Neural progenitor cell (in vitro differentiated cells): Measurements from ENCODE around the gene MSI2. TPM values are rescaled to one million over a fixed set of nuclear protein-coding genes. Genes with fewer than 3 reads are reported as not detected.

ENCODE experiments used
- DNase-seq: peaks from one replicate; pipeline ENCODE4 v3.0.0-alpha.2; 2016; ENCODE audit warnings: low spot score
- H2AFZ ChIP-seq: fragments of 200-600 bp; sonication (generic); replicated peaks from 2 replicates; pipeline ENCODE4 v1.6.1; 2016; ENCODE audit warnings: antibody characterized with exemption
- H3F3A ChIP-seq: fragments of 200-600 bp; sonication (generic); 2 replicates; pipeline ENCODE4 v1.6.1; 2016; ENCODE audit warnings: antibody characterized with exemption, low read depth
- H3K27ac ChIP-seq: fragments of 200-600 bp; sonication (generic); 2 replicates; pipeline ENCODE4 v1.5.1; 2016; ENCODE audit warnings: mild to moderate bottlenecking
- H3K27me3 ChIP-seq: fragments of 200-600 bp; sonication (generic); 2 replicates; pipeline ENCODE4 v1.6.1; 2016; ENCODE audit warnings: mild to moderate bottlenecking, moderate library complexity
- H3K36me3 ChIP-seq: fragments of 200-600 bp; sonication (generic); 2 replicates; pipeline ENCODE4 v1.5.1; 2016
- H3K4me1 ChIP-seq: fragments of 200-600 bp; sonication (generic); 2 replicates; pipeline ENCODE4 v1.6.1; 2016; ENCODE audit warnings: mixed run types
- H3K4me2 ChIP-seq: fragments of 200-600 bp; sonication (generic); 2 replicates; pipeline ENCODE4 v1.6.1; 2016
- H3K4me3 ChIP-seq: fragments of 200-600 bp; sonication (generic); 2 replicates; pipeline ENCODE4 v1.5.1; 2016
- H3K79me2 ChIP-seq: fragments of 200-600 bp; sonication (generic); 2 replicates; pipeline ENCODE4 v1.6.1; 2016; ENCODE audit warnings: low read depth
- H3K9ac ChIP-seq: fragments of 200-600 bp; sonication (generic); 2 replicates; pipeline ENCODE4 v1.6.1; 2016
- H3K9me3 ChIP-seq: fragments of 200-600 bp; sonication (generic); 2 replicates; pipeline ENCODE4 v1.5.1; 2016; ENCODE audit warnings: low read depth
- H4K20me1 ChIP-seq: fragments of 200-600 bp; sonication (generic); 2 replicates; pipeline ENCODE4 v1.6.1; 2016; ENCODE audit warnings: low read depth
- H3K27ac Mint-ChIP-seq: 3 replicates; pipeline ENCODE4 v1.8.0; 2021; ENCODE audit warnings: mixed read lengths
- H3K27me3 Mint-ChIP-seq: 2 replicates; pipeline ENCODE4 v1.8.0; 2022; ENCODE audit warnings: low read depth, mild to moderate bottlenecking, inconsistent platforms, moderate library complexity, mixed read lengths; ENCODE audit not compliant: insufficient read depth
- H3K36me3 Mint-ChIP-seq: 3 replicates; pipeline ENCODE4 v1.8.0; 2021; ENCODE audit warnings: mixed read lengths
- H3K4me1 Mint-ChIP-seq: 3 replicates; pipeline ENCODE4 v1.8.0; 2021; ENCODE audit warnings: mixed read lengths
- H3K4me3 Mint-ChIP-seq: 3 replicates; pipeline ENCODE4 v1.8.0; 2021; ENCODE audit warnings: mild to moderate bottlenecking, moderate library complexity, mixed read lengths
- H3K9me3 Mint-ChIP-seq: 3 replicates; pipeline ENCODE4 v1.8.0; 2020; ENCODE audit warnings: mixed read lengths
- EZH2 ChIP-seq: fragments of 200-600 bp; sonication (generic); IDR thresholded peaks from 2 replicates; pipeline ENCODE4 v1.6.1; 2017; ENCODE audit warnings: antibody characterized with exemption, mild to moderate bottlenecking, moderate library complexity
- EZH2phosphoT487 ChIP-seq: fragments of 200-600 bp; sonication (generic); IDR thresholded peaks from 2 replicates; pipeline ENCODE4 v1.6.1; 2017; ENCODE audit warnings: antibody characterized with exemption
- total RNA-seq: library from RNA; depleted of rRNA; stranded (reverse); fragments of >200 nt; gene quantifications from 2 replicates; pipeline ENCODE4 v1.2.3, GENCODE V29; 2015; ENCODE audit warnings: low replicate concordance
- TF ChIP-seq, protein P1 (sequence below): fragments of 200-600 bp; sonication (generic); IDR thresholded peaks from 2 replicates; pipeline ENCODE4 v1.5.1; 2017; ENCODE audit warnings: antibody characterized with exemption, mild to moderate bottlenecking

The MSI2 gene
- total RNA-seq, 1 donor from 2014 or later: 96.9 TPM

DNA sequence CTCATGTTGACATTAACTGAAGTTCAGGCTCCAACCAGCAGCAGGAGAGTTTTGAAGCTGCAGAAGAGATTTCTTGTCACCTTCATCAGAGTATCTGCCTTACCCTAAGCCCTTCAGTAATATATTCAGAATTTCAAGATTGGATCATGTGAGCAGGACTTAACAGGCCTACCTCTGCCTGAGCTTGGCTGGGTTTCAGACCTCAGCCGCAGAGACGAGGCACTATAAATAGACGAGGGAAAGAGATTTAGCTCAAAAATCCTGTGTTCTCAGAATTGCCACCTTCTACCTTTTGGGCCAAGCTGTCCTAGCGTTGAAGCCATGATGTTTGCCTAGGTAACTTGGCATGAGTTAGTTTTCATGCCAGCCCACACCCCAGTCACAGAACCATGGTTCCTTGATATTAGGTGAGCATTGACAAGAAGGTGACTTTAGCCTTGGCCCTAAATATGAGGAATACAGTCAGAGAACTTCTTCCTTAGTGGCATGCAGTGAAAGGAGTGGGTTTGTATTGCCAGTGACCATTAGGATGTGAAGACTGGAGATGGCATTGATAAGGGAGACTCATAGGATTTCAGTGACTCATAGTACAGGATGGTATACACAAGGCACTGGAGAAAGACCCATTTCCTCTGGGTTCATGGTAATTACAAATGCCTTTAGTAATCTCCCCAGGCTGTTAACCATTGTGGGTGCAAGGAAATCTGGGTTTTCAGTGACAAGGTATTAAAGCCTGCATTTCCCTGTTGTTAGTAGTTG, 224.3 kb downstream of the MSI2 start:
- Histone ChIP-seq H3K79me2 (peaks cover 92% of the 10 kb centered on the region), H3K4me3 (no peak overlapping the region), H2AFZ (no peak overlapping the region), H3K4me2 (no peak overlapping the region), H3K4me1 (peaks cover 45% of the 10 kb centered on the region), H3K36me3 (no peaks in the 10 kb centered on the region), H3K27ac (no peak overlapping the region), H3K9me3 (no peaks in the 10 kb centered on the region), H3K9ac (no peak overlapping the region), H3F3A (peaks cover 30% of the 10 kb centered on the region), H3K27me3 (no peaks in the 10 kb centered on the region), H4K20me1 (peaks cover 79% of the 10 kb centered on the region)
- H3K4me1 Mint-ChIP-seq: peaks cover 80% of the 10 kb centered on the region
- H3K27ac Mint-ChIP-seq: no peak overlapping the region
- no peaks in the 10 kb centered on the region for H3K9me3 Mint-ChIP-seq
- DNase-seq: no peak
- no peak overlapping the region for H3K4me3 Mint-ChIP-seq
- H3K36me3 Mint-ChIP-seq: peaks cover 37% of the 10 kb centered on the region
- TF ChIP-seq EZH2phosphoT487 (no peak), EZH2 (no peak)
- TF ChIP-seq, protein P1, sequence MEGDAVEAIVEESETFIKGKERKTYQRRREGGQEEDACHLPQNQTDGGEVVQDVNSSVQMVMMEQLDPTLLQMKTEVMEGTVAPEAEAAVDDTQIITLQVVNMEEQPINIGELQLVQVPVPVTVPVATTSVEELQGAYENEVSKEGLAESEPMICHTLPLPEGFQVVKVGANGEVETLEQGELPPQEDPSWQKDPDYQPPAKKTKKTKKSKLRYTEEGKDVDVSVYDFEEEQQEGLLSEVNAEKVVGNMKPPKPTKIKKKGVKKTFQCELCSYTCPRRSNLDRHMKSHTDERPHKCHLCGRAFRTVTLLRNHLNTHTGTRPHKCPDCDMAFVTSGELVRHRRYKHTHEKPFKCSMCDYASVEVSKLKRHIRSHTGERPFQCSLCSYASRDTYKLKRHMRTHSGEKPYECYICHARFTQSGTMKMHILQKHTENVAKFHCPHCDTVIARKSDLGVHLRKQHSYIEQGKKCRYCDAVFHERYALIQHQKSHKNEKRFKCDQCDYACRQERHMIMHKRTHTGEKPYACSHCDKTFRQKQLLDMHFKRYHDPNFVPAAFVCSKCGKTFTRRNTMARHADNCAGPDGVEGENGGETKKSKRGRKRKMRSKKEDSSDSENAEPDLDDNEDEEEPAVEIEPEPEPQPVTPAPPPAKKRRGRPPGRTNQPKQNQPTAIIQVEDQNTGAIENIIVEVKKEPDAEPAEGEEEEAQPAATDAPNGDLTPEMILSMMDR: no peak
- peaks cover 2% of the 10 kb centered on the region for H3K27me3 Mint-ChIP-seq

DNA sequence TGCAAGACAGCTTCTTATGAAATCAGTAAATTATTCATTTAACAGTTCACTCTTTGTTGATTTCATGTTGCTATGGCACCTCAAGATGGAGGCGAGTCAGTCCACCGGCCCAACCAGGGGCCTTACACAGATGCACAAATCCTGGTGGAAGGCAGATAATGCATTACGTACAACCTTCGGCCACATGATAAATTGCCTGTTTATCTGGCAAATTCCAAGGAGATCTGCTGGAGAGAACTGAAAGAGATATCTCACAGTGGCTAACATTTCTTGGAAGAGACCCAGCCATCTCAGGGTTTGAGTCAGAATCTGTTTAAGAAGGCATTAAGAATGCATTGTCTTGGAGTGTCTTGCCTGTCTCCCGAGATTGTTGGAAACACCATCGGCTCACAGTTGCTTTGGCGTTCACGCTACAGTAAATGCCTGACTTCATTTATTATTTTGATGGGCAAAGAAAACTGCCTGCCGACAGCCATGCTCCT, 225.6 kb downstream of the MSI2 start:
- Mint-ChIP-seq H3K27me3 (peaks cover 2% of the 10 kb centered on the region), H3K27ac (no peak overlapping the region), H3K36me3 (peaks cover 38% of the 10 kb centered on the region), H3K4me3 (no peak overlapping the region), H3K9me3 (no peaks in the 10 kb centered on the region), H3K4me1 (peaks cover 80% of the 10 kb centered on the region)
- no peak overlapping the region for H3K4me2 ChIP-seq
- H4K20me1 ChIP-seq: peaks cover 79% of the 10 kb centered on the region
- no peaks in the 10 kb centered on the region for H3K9me3 ChIP-seq
- DNase-seq: no peak
- TF ChIP-seq EZH2phosphoT487: no peak
- TF ChIP-seq, protein P1: no peak
- no peak for TF ChIP-seq EZH2
- no peak overlapping the region for H2AFZ ChIP-seq
- peaks cover 95% of the 10 kb centered on the region for H3K79me2 ChIP-seq
- H3F3A ChIP-seq: peaks cover 30% of the 10 kb centered on the region
- H3K9ac ChIP-seq: no peak overlapping the region
- H3K4me1 ChIP-seq: peaks cover 46% of the 10 kb centered on the region
- H3K4me3 ChIP-seq: no peak overlapping the region
- no peak overlapping the region for H3K27ac ChIP-seq
- no peaks in the 10 kb centered on the region for H3K36me3 ChIP-seq
- H3K27me3 ChIP-seq: no peaks in the 10 kb centered on the region

DNA sequence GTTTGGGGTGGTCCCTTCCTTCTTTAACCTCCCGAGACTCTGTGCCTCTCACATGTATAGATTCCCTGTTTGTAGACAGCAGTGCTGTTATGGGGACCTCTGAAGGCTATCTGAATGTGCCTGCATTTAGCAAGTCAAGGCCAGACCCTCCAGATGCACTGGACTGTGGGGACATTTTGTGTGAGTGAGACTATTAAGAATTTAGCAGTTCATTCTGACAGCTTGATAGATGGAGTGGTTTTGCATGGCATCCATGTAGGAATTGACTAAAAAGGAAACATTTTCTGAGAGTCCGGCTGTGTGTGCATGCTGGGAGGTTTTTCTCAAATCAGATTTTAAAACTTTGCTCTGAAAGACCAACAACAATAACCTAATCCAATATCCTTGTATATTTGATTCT, 226.3 kb downstream of the MSI2 start:
- H3K4me2 ChIP-seq: no peak overlapping the region
- H3K9ac ChIP-seq: no peak overlapping the region
- peaks cover 78% of the 10 kb centered on the region for H4K20me1 ChIP-seq
- H3K27ac ChIP-seq: no peak overlapping the region
- H3K4me1 ChIP-seq: peaks cover 45% of the 10 kb centered on the region
- Mint-ChIP-seq H3K36me3 (peaks cover 43% of the 10 kb centered on the region), H3K27me3 (peaks cover 2% of the 10 kb centered on the region), H3K4me3 (no peak overlapping the region), H3K27ac (no peak overlapping the region), H3K9me3 (no peaks in the 10 kb centered on the region), H3K4me1 (peaks cover 80% of the 10 kb centered on the region)
- no peak for TF ChIP-seq EZH2
- TF ChIP-seq EZH2phosphoT487: no peak
- TF ChIP-seq, protein P1: no peak
- H2AFZ ChIP-seq: no peak overlapping the region
- H3K27me3 ChIP-seq: no peaks in the 10 kb centered on the region
- H3F3A ChIP-seq: peaks cover 23% of the 10 kb centered on the region
- no peak for DNase-seq
- H3K79me2 ChIP-seq: peaks cover 96% of the 10 kb centered on the region
- no peaks in the 10 kb centered on the region for H3K9me3 ChIP-seq
- H3K36me3 ChIP-seq: no peaks in the 10 kb centered on the region
- no peak overlapping the region for H3K4me3 ChIP-seq
